Measurements from ENCODE around the gene GABRG3. TPM values are rescaled to one million over a fixed set of nuclear protein-coding genes. Genes with fewer than 3 reads are reported as not detected.

Gene GABRG3
- total and polyA plus RNA-seq, 10 of the 15 experiments (the other 5 are each of a cell fraction or from before 2014, with no cell fraction given) = 0.15 TPM; not detected in 9

GRCh38 chr15:27094235-27094634 lies 123.3 kb downstream of the GABRG3 start:
- ChIA-PET RAD21 (ENCODE audit: unreplicated experiment) (no interaction called here), CTCF (no interaction called here), SMC1A (ENCODE audit: uncharacterized antibody, unreplicated experiment) (no interaction called here), POLR2A (no interaction called here)
- no peak overlapping the region for H3K9ac ChIP-seq (ENCODE audit: control insufficient read depth, insufficient read depth, low read length)
- BruUV-seq (replicated peaks) = no TSS peak
- DNase-seq (ENCODE audit: low read depth, low spot score) (no peak), FAIRE-seq (no peak), ATAC-seq (no peak)
- no peaks in the 10 kb centered on the region for H3K36me3 ChIP-seq (ENCODE audit: control insufficient read depth in 2 of 2, insufficient read depth in 2 of 2, low read length in 1 of 2)
- TF ChIP-seq HDGF (IDR thresholded peaks at IDR 0.05) = no peak
- no peak for TF ChIP-seq TCF12 (IDR thresholded peaks at IDR 0.05; ENCODE audit: low read depth, low read length)
- no peak for TF ChIP-seq BCL11A (IDR thresholded peaks at IDR 0.05; ENCODE audit: low read depth, low read length)
- no peak for TF ChIP-seq TCF3 (IDR thresholded peaks at IDR 0.05; ENCODE audit: borderline replicate concordance, insufficient read depth, low read depth, low read length)
- TF ChIP-seq, protein P1, sequence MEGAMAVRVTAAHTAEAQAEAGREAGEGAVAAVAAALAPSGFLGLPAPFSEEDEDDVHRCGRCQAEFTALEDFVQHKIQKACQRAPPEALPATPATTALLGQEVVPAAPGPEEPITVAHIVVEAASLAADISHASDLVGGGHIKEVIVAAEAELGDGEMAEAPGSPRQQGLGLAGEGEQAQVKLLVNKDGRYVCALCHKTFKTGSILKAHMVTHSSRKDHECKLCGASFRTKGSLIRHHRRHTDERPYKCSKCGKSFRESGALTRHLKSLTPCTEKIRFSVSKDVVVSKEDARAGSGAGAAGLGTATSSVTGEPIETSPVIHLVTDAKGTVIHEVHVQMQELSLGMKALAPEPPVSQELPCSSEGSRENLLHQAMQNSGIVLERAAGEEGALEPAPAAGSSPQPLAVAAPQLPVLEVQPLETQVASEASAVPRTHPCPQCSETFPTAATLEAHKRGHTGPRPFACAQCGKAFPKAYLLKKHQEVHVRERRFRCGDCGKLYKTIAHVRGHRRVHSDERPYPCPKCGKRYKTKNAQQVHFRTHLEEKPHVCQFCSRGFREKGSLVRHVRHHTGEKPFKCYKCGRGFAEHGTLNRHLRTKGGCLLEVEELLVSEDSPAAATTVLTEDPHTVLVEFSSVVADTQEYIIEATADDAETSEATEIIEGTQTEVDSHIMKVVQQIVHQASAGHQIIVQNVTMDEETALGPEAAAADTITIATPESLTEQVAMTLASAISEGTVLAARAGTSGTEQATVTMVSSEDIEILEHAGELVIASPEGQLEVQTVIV (IDR thresholded peaks at IDR 0.05; ENCODE audit: borderline replicate concordance, partially characterized antibody) = no peak
- no peak for TF ChIP-seq ZNF217 (IDR thresholded peaks at IDR 0.05)
- H3K79me2 ChIP-seq (ENCODE audit: control insufficient read depth, insufficient read depth, low read length) = no peaks in the 10 kb centered on the region
- in situ Hi-C loops (cut with MboI) = no loop called here
- WGBS (ENCODE audit: insufficient coverage, insufficient replicate concordance, low lambda C conversion rate, missing lambda C conversion rate) = 7% methylated on average over 1 of the region's 1 CpG
- H4K20me1 ChIP-seq (ENCODE audit: control insufficient read depth, insufficient read depth) = no peaks in the 10 kb centered on the region
- no peaks in the 10 kb centered on the region for H3K4me1 ChIP-seq (ENCODE audit: control insufficient read depth, insufficient read depth, low read length)
- intact Hi-C loops (cut with micrococcal nuclease; ENCODE audit: unreplicated experiment) = no loop called here
- no peaks in the 10 kb centered on the region; the same call in 1 of the 3 replicates for H3K9me3 ChIP-seq (replicated peaks; ENCODE audit: control insufficient read depth, insufficient read depth, low read length)
- H3K27ac ChIP-seq (ENCODE audit: control insufficient read depth, insufficient read depth) = no peak overlapping the region
- no peak overlapping the region for H3K4me3 ChIP-seq
- H3K4me2 ChIP-seq (ENCODE audit: control insufficient read depth, insufficient read depth) = no peak overlapping the region
- H2AFZ ChIP-seq (ENCODE audit: control insufficient read depth, low read depth, low read length) = no peak overlapping the region
- H3K27me3 ChIP-seq (replicated peaks in 1 of 2; ENCODE audit: control insufficient read depth in 2 of 2, insufficient read depth in 2 of 2, low read length in 1 of 2) = no peaks in the 10 kb centered on the region
